SK-N-SH (cell line): ENCODE results near the gene TBX4. TPM values are rescaled to one million over a fixed set of nuclear protein-coding genes. Genes with fewer than 3 reads are reported as not detected.

Source experiments
- CTCF ChIA-PET: fragments of 300-600, 350-600 bp; formaldehyde crosslinking; extraction: SDS; loops from one replicate; lab custom pipeline; 2021; lab: Yijun Ruan, JAX
- POLR2A ChIA-PET: fragments of 350-600 bp; sonication (Branson Sonifier 250); formaldehyde crosslinking; extraction: SDS; loops from one replicate; lab custom pipeline; 2020; ENCODE audit warnings: antibody characterized with exemption, inconsistent platforms; lab: Yijun Ruan, JAX
- DNase-seq: peaks from one replicate; pipeline ENCODE4 v3.0.0; 2012
- H2AFZ ChIP-seq: fragments of 200-600 bp; sonication (generic); 2 replicates; pipeline ENCODE4 v1.8.1; 2016; ENCODE audit warnings: antibody characterized with exemption, mild to moderate bottlenecking, low read depth
- H3F3A ChIP-seq: fragments of 200-600 bp; sonication (generic); replicated peaks from 2 replicates; pipeline ENCODE3; 2016; ENCODE audit warnings: antibody characterized with exemption, mild to moderate bottlenecking; ENCODE audit not compliant: insufficient read depth
- H3K27ac ChIP-seq, 2 experiments: fragments of 200-500 bp in 1 of 2; fragments of 200-600 bp in 1 of 2; sonication (Bioruptor generic) in 1 of 2; sonication (generic), shearing (Covaris generic) in 1 of 2; 2 replicates each; pipeline versions ENCODE4 v1.5.1 to v1.6.1; 2014 to 2016; ENCODE audit warnings: low read depth in 2 of 2, inconsistent platforms in 1 of 2, low read length in 1 of 2, mild to moderate bottlenecking in 1 of 2, mixed read lengths in 1 of 2
- H3K27me3 ChIP-seq: fragments of 200-600 bp; sonication (generic), shearing (Covaris generic); 2 replicates; pipeline ENCODE4 v1.6.1; 2016; ENCODE audit warnings: mixed run types; ENCODE audit not compliant: insufficient read depth
- H3K36me3 ChIP-seq, 2 experiments: fragments of 200-500 bp in 1 of 2; fragments of 200-600 bp in 1 of 2; sonication (Bioruptor generic) in 1 of 2; sonication (generic) in 1 of 2; replicated peaks in 1 of 2; 2 replicates each; pipeline versions ENCODE3 to v1.5.1; 2014 to 2016; ENCODE audit warnings: low read length in 1 of 2, mild to moderate bottlenecking in 1 of 2; ENCODE audit not compliant: insufficient read depth in 2 of 2, control insufficient read depth in 1 of 2
- H3K4me1 ChIP-seq, 2 experiments: fragments of 200-500 bp in 1 of 2; fragments of 200-600 bp in 1 of 2; sonication (Bioruptor generic) in 1 of 2; sonication (generic), shearing (Covaris generic) in 1 of 2; 2 replicates each; pipeline versions ENCODE4 v1.5.1 to v1.6.1; 2014 to 2016; ENCODE audit warnings: low read depth in 1 of 2, low read length in 1 of 2, mixed run types in 1 of 2; ENCODE audit not compliant: insufficient read depth in 2 of 2, control insufficient read depth in 1 of 2
- H3K4me2 ChIP-seq: fragments of 200-600 bp; sonication (generic), shearing (Covaris generic); 2 replicates; pipeline ENCODE4 v1.6.1; 2017; ENCODE audit warnings: mixed run types
- H3K4me3 ChIP-seq, 2 experiments: fragments of 200-500 bp in 1 of 2; fragments of 200-600 bp in 1 of 2; sonication (Bioruptor generic) in 1 of 2; sonication (generic), shearing (Covaris generic) in 1 of 2; 2 replicates each; pipeline versions ENCODE4 v1.5.1 to v1.8.1; 2014 to 2016; ENCODE audit warnings: low read depth in 2 of 2, inconsistent platforms in 1 of 2, low read length in 1 of 2, mild to moderate bottlenecking in 1 of 2, mixed read lengths in 1 of 2, moderate library complexity in 1 of 2
- H3K79me2 ChIP-seq: fragments of 200-600 bp; sonication (generic); 2 replicates; pipeline ENCODE4 v1.8.1; 2017; ENCODE audit warnings: mild to moderate bottlenecking; ENCODE audit not compliant: insufficient read depth
- H3K9ac ChIP-seq: fragments of 200-600 bp; sonication (generic); 2 replicates; pipeline ENCODE4 v1.6.1; 2017; ENCODE audit warnings: mixed run types
- H3K9me2 ChIP-seq: fragments of 200-600 bp; sonication (generic); 2 replicates; pipeline ENCODE4 v1.6.1; 2017; ENCODE audit warnings: mixed run types
- H3K9me3 ChIP-seq: fragments of 200-600 bp; sonication (generic); 2 replicates; pipeline ENCODE4 v1.6.1; 2017; ENCODE audit warnings: mixed run types, mild to moderate bottlenecking, moderate library complexity
- H4K20me1 ChIP-seq: fragments of 200-600 bp; sonication (generic); 2 replicates; pipeline ENCODE4 v1.6.1; 2017; ENCODE audit warnings: mild to moderate bottlenecking, mixed run types; ENCODE audit not compliant: insufficient read depth
- CHD2 ChIP-seq: fragments of 150-350 bp; IDR thresholded peaks from 2 replicates; pipeline ENCODE4 v1.6.1; 2018; ENCODE audit warnings: low read length; ENCODE audit not compliant: partially characterized antibody
- ELF1 ChIP-seq: IDR thresholded peaks from 2 replicates; pipeline ENCODE4 v1.4.0; 2012
- EP300 ChIP-seq, 2 experiments: IDR thresholded peaks; 2 replicates each; pipeline versions ENCODE4 v1.4.0 to v1.6.1; 2012; ENCODE audit warnings: borderline replicate concordance in 1 of 2, low read depth in 1 of 2, low read length in 1 of 2
- EZH2phosphoT487 ChIP-seq: fragments of 200-600 bp; sonication (generic); IDR thresholded peaks from 2 replicates; pipeline ENCODE4 v1.6.1; 2017; ENCODE audit warnings: low read depth, mixed run types, mild to moderate bottlenecking, antibody characterized with exemption, moderate library complexity, borderline replicate concordance
- FOXM1 ChIP-seq: IDR thresholded peaks from 2 replicates; pipeline ENCODE4 v1.4.0; 2012; ENCODE audit warnings: low read depth, mild to moderate bottlenecking
- MEF2A ChIP-seq: IDR thresholded peaks from 2 replicates; pipeline ENCODE4 v1.4.0; 2012; ENCODE audit warnings: low read depth, borderline replicate concordance
- MXI1 ChIP-seq: IDR thresholded peaks from 2 replicates; pipeline ENCODE4 v1.6.1; 2012; ENCODE audit warnings: mild to moderate bottlenecking, low read depth, low read length, improper control_type of control experiment
- NFIC ChIP-seq: IDR thresholded peaks from 2 replicates; pipeline ENCODE4 v1.4.0; 2012; ENCODE audit warnings: borderline replicate concordance
- NRF1 ChIP-seq: IDR thresholded peaks from 2 replicates; pipeline ENCODE4 v1.6.1; 2012; ENCODE audit warnings: low read depth, mild to moderate bottlenecking, low read length
- RCOR1 ChIP-seq: fragments of 150-350 bp; IDR thresholded peaks from 2 replicates; pipeline ENCODE4 v1.6.1; 2017; ENCODE audit warnings: antibody characterized with exemption, low read length
- RFX5 ChIP-seq: IDR thresholded peaks from 2 replicates; pipeline ENCODE4 v1.6.1; 2012; ENCODE audit warnings: mild to moderate bottlenecking, improper control_type of control experiment, low read length
- RXRA ChIP-seq: IDR thresholded peaks from 2 replicates; pipeline ENCODE4 v1.4.0; 2012; ENCODE audit warnings: low read depth, mild to moderate bottlenecking, borderline replicate concordance
- SIN3A ChIP-seq: IDR thresholded peaks from 2 replicates; pipeline ENCODE4 v1.6.1; 2012; ENCODE audit warnings: low read depth, mild to moderate bottlenecking, low read length, moderate library complexity, borderline replicate concordance
- SMC3 ChIP-seq: IDR thresholded peaks from 2 replicates; pipeline ENCODE4 v1.6.1; 2012; ENCODE audit warnings: low read depth, low read length, improper control_type of control experiment
- TAF1 ChIP-seq: IDR thresholded peaks from 2 replicates; pipeline ENCODE4 v1.6.1; 2012; ENCODE audit warnings: low read depth, mild to moderate bottlenecking, low read length, moderate library complexity, borderline replicate concordance
- TCF12 ChIP-seq: IDR thresholded peaks from 2 replicates; pipeline ENCODE4 v1.4.0; 2012
- YY1 ChIP-seq: IDR thresholded peaks from 2 replicates; pipeline ENCODE4 v1.4.0; 2012; ENCODE audit warnings: low read depth, mild to moderate bottlenecking
- WGBS: methylation state at CpG from one replicate; pipeline ENCODE4 v1.1.6; 2017; ENCODE audit warnings: low lambda C conversion rate; 5-methylcytosine and 5-hydroxymethylcytosine counted together
- polyA plus RNA-seq, 3 experiments: library from polyadenylated mRNA; depleted of rRNA; stranded (reverse); fragments of >200 nt; gene quantifications; 2 replicates each; pipeline ENCODE4 v1.2.3, GENCODE V29; 2012
- TF ChIP-seq, protein P1 (sequence below): IDR thresholded peaks from 2 replicates; pipeline ENCODE4 v1.6.1; 2012; ENCODE audit warnings: mild to moderate bottlenecking, low read depth, low read length, moderate library complexity

TBX4 gene
- polyA plus RNA-seq, 1 of the 3 experiments (the other 2 are of a cell fraction), result 0.02 TPM

DNA sequence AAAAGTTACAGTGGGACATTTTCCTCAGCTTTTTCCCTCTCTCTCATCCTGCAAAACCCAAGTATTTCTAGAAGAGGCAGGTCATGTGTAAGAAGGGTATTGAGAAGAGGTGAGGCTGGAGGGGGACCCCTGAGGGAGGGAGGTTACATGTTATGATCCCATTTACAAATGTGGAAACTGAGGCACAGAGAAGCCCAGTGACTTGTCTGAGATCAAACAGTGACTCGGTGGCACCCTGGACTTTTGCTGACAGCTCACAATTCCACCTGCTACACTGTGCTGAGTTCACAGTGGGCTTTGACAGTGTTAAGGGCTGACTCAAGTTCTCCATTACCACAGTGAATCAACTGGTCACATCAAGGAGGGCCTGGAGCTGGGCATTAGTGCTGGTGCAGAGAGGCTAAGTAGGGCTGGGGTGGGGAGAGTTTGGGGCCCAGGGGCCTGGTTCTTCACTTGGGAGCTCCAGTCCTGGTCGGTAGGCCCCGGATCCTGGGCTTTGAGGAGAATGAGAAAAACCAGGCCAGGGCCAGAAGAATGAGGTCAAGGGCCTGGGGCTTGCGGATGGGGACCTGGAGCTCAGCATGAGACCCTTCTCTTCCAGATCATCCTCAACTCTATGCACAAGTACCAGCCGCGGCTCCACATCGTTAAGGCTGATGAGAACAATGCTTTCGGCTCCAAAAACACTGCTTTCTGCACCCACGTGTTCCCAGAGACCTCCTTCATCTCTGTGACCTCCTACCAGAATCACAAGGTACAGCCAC is 26.0 kb downstream of the TBX4 start:
- no peak overlapping the region for H3K4me2 ChIP-seq
- no peak overlapping the region for H3K27ac ChIP-seq
- H3F3A ChIP-seq, result no peaks in the 10 kb centered on the region
- H3K9ac ChIP-seq, result no peak overlapping the region
- H3K9me2 ChIP-seq, result no peaks in the 10 kb centered on the region
- no peaks in the 10 kb centered on the region for H4K20me1 ChIP-seq
- H3K4me1 ChIP-seq, result peaks cover 0 to 38% of the 10 kb centered on the region in 2 experiments; a peak in 1 of 4 replicates
- WGBS, result 88% methylated on average over 9 of the region's 9 CpGs
- DNase-seq, result no peak
- no peaks in the 10 kb centered on the region for H3K27me3 ChIP-seq
- no peaks in the 10 kb centered on the region for H3K9me3 ChIP-seq
- H3K36me3 ChIP-seq, result no peaks in the 10 kb centered on the region
- TF ChIP-seq RCOR1 (no peak), RXRA (no peak), SIN3A (no peak), TAF1 (no peak), NFIC (no peak), CHD2 (no peak), YY1 (no peak), MXI1 (no peak), NRF1 (no peak), EZH2phosphoT487 (no peak), TCF12 (no peak), FOXM1 (no peak), EP300 (IDR thresholded peaks at IDR 0.05; ENCODE audit: borderline replicate concordance in 1 of 2, low read depth in 1 of 2, low read length in 1 of 2) (no peak), MEF2A (no peak), SMC3 (no peak), RFX5 (no peak), ELF1 (no peak)
- TF ChIP-seq, protein P1, sequence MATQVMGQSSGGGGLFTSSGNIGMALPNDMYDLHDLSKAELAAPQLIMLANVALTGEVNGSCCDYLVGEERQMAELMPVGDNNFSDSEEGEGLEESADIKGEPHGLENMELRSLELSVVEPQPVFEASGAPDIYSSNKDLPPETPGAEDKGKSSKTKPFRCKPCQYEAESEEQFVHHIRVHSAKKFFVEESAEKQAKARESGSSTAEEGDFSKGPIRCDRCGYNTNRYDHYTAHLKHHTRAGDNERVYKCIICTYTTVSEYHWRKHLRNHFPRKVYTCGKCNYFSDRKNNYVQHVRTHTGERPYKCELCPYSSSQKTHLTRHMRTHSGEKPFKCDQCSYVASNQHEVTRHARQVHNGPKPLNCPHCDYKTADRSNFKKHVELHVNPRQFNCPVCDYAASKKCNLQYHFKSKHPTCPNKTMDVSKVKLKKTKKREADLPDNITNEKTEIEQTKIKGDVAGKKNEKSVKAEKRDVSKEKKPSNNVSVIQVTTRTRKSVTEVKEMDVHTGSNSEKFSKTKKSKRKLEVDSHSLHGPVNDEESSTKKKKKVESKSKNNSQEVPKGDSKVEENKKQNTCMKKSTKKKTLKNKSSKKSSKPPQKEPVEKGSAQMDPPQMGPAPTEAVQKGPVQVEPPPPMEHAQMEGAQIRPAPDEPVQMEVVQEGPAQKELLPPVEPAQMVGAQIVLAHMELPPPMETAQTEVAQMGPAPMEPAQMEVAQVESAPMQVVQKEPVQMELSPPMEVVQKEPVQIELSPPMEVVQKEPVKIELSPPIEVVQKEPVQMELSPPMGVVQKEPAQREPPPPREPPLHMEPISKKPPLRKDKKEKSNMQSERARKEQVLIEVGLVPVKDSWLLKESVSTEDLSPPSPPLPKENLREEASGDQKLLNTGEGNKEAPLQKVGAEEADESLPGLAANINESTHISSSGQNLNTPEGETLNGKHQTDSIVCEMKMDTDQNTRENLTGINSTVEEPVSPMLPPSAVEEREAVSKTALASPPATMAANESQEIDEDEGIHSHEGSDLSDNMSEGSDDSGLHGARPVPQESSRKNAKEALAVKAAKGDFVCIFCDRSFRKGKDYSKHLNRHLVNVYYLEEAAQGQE, result no peak
- no peak overlapping the region for H3K4me3 ChIP-seq
- ChIA-PET POLR2A (interaction anchor here (1.7 kb wide), 1 partner anchor 65 kb away, joined by 5 read pairs; no protein-coding TSS in a partner anchor), CTCF (interaction anchor here (1.0 to 2.5 kb wide), 8 partner anchors 8 to 72 kb away, joined by 3 to 16 read pairs (median 7); no protein-coding TSS in a partner anchor)
- no peak overlapping the region for H2AFZ ChIP-seq
- no peaks in the 10 kb centered on the region for H3K79me2 ChIP-seq
